Measurements from ENCODE around the gene SLAMF9. TPM values are rescaled to one million over a fixed set of nuclear protein-coding genes. Genes with fewer than 3 reads are reported as not detected.
A peak's percentile ranks its signal among the peaks of the same experiment; 100 is the strongest.
"Not testable (repeated sequence)": the region's sequence is repeated elsewhere in the genome, so short reads cannot be mapped to it uniquely, and the experiment has no call there.

Gene SLAMF9
- total RNA-seq, 1 donor from 2014 or later, result not detected

- Mint-ChIP-seq H3K4me1 (ENCODE audit: unreplicated experiment) (peaks cover 23% of the 10 kb centered on the region), H3K27ac (ENCODE audit: unreplicated experiment) (peak overlapping the region; percentile 6), H3K4me3 (ENCODE audit: unreplicated experiment) (no peak overlapping the region), H3K27me3 (ENCODE audit: unreplicated experiment) (no peaks in the 10 kb centered on the region), H3K36me3 (ENCODE audit: unreplicated experiment) (no peaks in the 10 kb centered on the region), H3K9me3 (ENCODE audit: unreplicated experiment) (peaks cover 7% of the 10 kb centered on the region)
- DNase-seq (ENCODE audit: extremely low spot score, unreplicated experiment), result no peak
- TF ChIP-seq CTCF (IDR thresholded peaks at IDR 0.05), result no peak
Measured at GRCh38 chr1:159908031-159908940, 45.8 kb downstream of the SLAMF9 start.

- no peak for TF ChIP-seq CTCF (IDR thresholded peaks at IDR 0.05)
Measured at GRCh38 chr1:159906960-159907359, 47.1 kb downstream of the SLAMF9 start.

GRCh38 chr1:159904036-159904435 is 50.0 kb downstream of the SLAMF9 start:
- not testable (repeated sequence) for DNase-seq (ENCODE audit: extremely low spot score, unreplicated experiment); H3K9me3 Mint-ChIP-seq (ENCODE audit: unreplicated experiment); H3K27ac Mint-ChIP-seq (ENCODE audit: unreplicated experiment); H3K36me3 Mint-ChIP-seq (ENCODE audit: unreplicated experiment); H3K27me3 Mint-ChIP-seq (ENCODE audit: unreplicated experiment); H3K4me3 Mint-ChIP-seq (ENCODE audit: unreplicated experiment)
- H3K4me1 Mint-ChIP-seq (ENCODE audit: unreplicated experiment), result peaks cover 15% of the 10 kb centered on the region

More at GRCh38 chr1:159906960-159907359, 47.1 kb downstream of the SLAMF9 start:
- no peak for DNase-seq (ENCODE audit: extremely low spot score, unreplicated experiment)
- H3K9me3 Mint-ChIP-seq (ENCODE audit: unreplicated experiment), result peaks cover 8% of the 10 kb centered on the region
- H3K4me1 Mint-ChIP-seq (ENCODE audit: unreplicated experiment), result peaks cover 15% of the 10 kb centered on the region
- no peaks in the 10 kb centered on the region for H3K27me3 Mint-ChIP-seq (ENCODE audit: unreplicated experiment)
- no peak overlapping the region for H3K4me3 Mint-ChIP-seq (ENCODE audit: unreplicated experiment)
- H3K27ac Mint-ChIP-seq (ENCODE audit: unreplicated experiment), result no peak overlapping the region
- H3K36me3 Mint-ChIP-seq (ENCODE audit: unreplicated experiment), result no peaks in the 10 kb centered on the region

GRCh38 chr1:159902541-159902940 is 51.5 kb downstream of the SLAMF9 start:
- Mint-ChIP-seq H3K36me3 (ENCODE audit: unreplicated experiment) (no peaks in the 10 kb centered on the region), H3K4me3 (ENCODE audit: unreplicated experiment) (no peak overlapping the region), H3K4me1 (ENCODE audit: unreplicated experiment) (peaks cover 15% of the 10 kb centered on the region), H3K9me3 (ENCODE audit: unreplicated experiment) (peaks cover 8% of the 10 kb centered on the region), H3K27me3 (ENCODE audit: unreplicated experiment) (no peaks in the 10 kb centered on the region), H3K27ac (ENCODE audit: unreplicated experiment) (no peak overlapping the region)
- TF ChIP-seq CTCF (IDR thresholded peaks at IDR 0.05), result no peak
- no peak for DNase-seq (ENCODE audit: extremely low spot score, unreplicated experiment)

Other genes starting within 250 kb of the SLAMF9 start
- not detected in 2 replicates for gene CRP, start 239.6 kb downstream of the SLAMF9 start, total RNA-seq
- gene DUSP23, start 173.3 kb downstream of the SLAMF9 start, total RNA-seq, result 10.5 and 16.5 TPM in 2 replicates
- not detected in 2 replicates for gene FCRL6, start 151.9 kb downstream of the SLAMF9 start, total RNA-seq
- gene SLAMF8, start 127.4 kb downstream of the SLAMF9 start, total RNA-seq, result not detected in 2 replicates
- gene VSIG8, start 91.6 kb downstream of the SLAMF9 start, total RNA-seq, result not detected in 2 replicates
- gene CFAP45, start 54.1 kb downstream of the SLAMF9 start, total RNA-seq, result 0.52 and 0.83 TPM in 2 replicates
- gene TAGLN2, start 28.7 kb downstream of the SLAMF9 start, total RNA-seq, result 161 and 169 TPM in 2 replicates
- gene IGSF9, start 8.6 kb downstream of the SLAMF9 start, total RNA-seq, result not detected in 2 replicates
- gene PIGM, start 77.8 kb upstream of the SLAMF9 start, total RNA-seq, result 7.6 and 7.7 TPM in 2 replicates
- not detected in 2 replicates for gene KCNJ10, start 115.9 kb upstream of the SLAMF9 start, total RNA-seq
- gene KCNJ9, start 127.3 kb upstream of the SLAMF9 start, total RNA-seq, result not detected in 2 replicates
- gene IGSF8, start 144.4 kb upstream of the SLAMF9 start, total RNA-seq, result 24.0 and 26.6 TPM in 2 replicates
- gene ATP1A2, start 161.5 kb upstream of the SLAMF9 start, total RNA-seq, result 8.2 and 8.5 TPM in 2 replicates
- not detected in 2 replicates for gene ATP1A4, start 197.4 kb upstream of the SLAMF9 start, total RNA-seq
- gene CASQ1, start 236.3 kb upstream of the SLAMF9 start, total RNA-seq, result not detected in 2 replicates